ENCODE results near the gene NOX4. TPM values are rescaled to one million over a fixed set of nuclear protein-coding genes. Genes with fewer than 3 reads are reported as not detected.
"Not testable (repeated sequence)": the region's sequence is repeated elsewhere in the genome, so short reads cannot be mapped to it uniquely, and the experiment has no call there.

Gene NOX4
- total RNA-seq, 1 experiment from 2014 or later: 4.9 TPM

DNA sequence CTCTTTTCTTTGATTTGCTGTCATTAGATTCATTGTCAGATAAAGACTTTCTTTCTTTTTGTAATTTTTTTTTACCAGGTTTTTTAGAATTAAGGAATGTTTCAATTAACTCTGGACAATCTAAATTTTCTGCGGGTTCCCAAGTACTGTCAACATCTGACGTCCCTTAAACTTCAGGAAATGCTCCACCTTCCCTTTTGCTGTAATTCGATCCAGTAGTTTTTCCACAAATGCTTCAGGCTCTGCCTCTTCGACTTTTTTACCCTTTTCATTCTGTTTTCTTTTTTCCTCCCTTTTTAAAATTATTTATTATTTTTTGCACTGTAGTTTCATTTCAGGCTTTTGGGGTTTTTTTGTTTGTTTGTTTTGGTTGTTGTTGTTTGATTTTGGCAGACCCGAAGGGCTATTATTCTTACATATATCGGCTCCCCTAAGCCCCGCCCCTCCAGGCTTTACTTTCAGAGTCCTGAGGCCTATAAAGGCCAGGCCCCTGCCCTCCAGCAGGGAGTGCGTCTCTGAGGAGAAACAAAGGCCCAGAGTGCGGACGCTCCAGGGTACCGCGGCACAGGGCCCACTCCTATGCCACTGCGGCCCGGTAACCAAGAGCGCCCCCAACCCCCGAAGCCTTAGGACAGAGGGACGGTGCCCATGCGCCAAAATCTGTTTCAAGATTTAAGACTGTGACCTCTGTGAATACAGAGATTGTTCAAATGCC lies 197.1 kb downstream of the NOX4 start:
- no peaks in the 10 kb centered on the region for H3K27me3 ChIP-seq (replicated peaks)
- H3K4me1 ChIP-seq (replicated peaks): no peaks in the 10 kb centered on the region
- no peaks in the 10 kb centered on the region for H3K36me3 ChIP-seq
- no peak overlapping the region for H3K4me3 ChIP-seq
- H3K9me3 ChIP-seq (replicated peaks): no peaks in the 10 kb centered on the region
- H3K27ac ChIP-seq: no peak overlapping the region
- no peak for DNase-seq (ENCODE audit: low read depth in 1 of 2, low spot score in 2 of 2)

DNA sequence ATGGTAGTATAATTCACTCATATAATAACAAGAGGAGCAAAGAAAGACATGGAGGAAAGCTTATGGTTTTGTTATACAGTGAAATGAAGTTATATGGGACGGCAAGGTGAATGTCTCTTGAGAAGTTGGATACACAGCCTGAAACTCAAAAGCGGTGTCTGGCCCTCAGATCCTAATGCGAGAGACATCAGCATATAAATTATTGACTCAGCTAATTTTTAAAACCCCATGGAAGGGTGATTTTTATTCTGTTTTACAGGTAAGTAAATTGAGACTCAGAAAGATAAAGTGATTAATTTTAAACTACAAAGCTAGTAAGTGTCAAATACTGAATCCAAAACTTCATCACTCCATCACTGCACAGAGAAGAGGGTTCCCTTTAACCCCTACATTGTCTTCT lies 203.2 kb downstream of the NOX4 start:
- DNase-seq (ENCODE audit: low read depth in 1 of 2, low spot score in 2 of 2); H3K9me3 ChIP-seq (replicated peaks); H3K36me3 ChIP-seq; H3K4me3 ChIP-seq; H3K27me3 ChIP-seq (replicated peaks); H3K4me1 ChIP-seq (replicated peaks); H3K27ac ChIP-seq: not testable (repeated sequence)

DNA sequence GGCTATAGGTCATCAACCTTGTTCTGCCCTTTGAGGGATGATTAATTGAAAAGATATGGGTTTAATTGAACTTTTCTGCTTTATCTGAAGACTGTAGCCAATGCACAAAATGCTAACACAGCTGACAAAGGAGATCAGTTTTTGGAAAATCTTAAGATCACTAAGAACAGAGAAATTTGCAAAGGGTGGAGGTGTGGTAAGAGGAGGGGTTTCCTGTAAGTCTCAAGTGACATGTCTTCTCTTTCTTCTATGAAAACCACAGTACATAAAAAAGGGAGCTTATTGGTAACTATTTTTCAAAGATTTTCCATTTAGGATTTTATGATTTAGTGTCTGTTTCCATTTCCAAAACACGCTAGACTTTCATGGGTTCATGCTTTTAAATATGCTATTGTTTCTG lies 204.6 kb downstream of the NOX4 start:
- H3K36me3 ChIP-seq; H3K27ac ChIP-seq; H3K27me3 ChIP-seq (replicated peaks); H3K9me3 ChIP-seq (replicated peaks); H3K4me3 ChIP-seq; H3K4me1 ChIP-seq (replicated peaks); DNase-seq (ENCODE audit: low read depth in 1 of 2, low spot score in 2 of 2): not testable (repeated sequence)

DNA sequence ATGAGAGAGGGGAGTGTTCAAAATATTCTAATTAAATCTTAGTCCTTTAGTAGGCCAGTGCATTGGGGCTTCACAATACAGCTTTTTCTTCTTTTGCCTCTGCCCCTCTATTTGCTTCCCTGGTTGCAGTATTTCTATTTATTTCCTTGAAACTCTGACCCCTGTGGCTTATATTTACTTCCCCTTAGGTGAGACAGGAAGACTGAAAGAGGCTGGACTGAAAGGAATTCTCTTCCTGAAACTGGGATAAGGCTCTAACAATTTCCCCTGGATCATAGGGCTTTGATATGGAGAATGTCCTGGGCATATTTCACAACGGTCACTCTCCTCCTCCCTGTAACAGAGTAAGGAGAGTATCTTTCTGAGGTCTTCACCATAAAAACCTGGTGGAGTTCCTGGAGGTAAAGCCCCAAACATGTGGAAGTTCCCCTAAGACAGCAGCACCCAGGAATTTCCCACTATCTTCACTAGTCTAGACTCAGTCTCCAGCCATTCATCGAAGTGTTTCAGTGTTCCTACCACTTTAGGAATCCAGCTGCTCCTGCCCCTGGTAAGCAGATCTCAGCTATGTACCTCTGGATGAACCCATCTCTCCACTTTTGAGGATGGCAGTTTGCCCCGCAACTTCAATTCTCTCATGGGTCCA lies 210.0 kb downstream of the NOX4 start:
- H3K27ac ChIP-seq; H3K36me3 ChIP-seq; DNase-seq (ENCODE audit: low read depth in 1 of 2, low spot score in 2 of 2); H3K4me1 ChIP-seq (replicated peaks); H3K27me3 ChIP-seq (replicated peaks); H3K4me3 ChIP-seq; H3K9me3 ChIP-seq (replicated peaks): not testable (repeated sequence)

DNA sequence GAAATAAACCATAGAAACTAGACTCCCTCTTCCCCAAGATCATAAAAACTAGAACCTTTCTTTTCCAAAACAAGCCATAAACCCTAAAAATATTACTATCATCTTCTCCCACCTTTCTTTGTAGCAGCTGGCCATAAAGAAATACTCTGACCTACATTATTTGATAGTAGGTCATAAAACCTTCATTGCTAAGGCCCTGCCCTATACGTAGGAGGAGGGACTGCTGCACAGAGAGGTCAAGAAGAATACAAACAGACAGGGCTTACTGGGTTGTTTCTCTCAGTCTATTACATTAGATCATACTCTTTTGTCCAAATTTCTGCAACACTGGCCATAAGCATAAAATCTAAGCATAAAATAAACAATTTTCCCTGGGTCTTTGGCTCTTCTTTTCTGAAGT lies 212.0 kb downstream of the NOX4 start:
- no peak for DNase-seq (ENCODE audit: low read depth in 1 of 2, low spot score in 2 of 2)
- Histone ChIP-seq H3K27me3 (replicated peaks) (no peaks in the 10 kb centered on the region), H3K9me3 (replicated peaks) (no peaks in the 10 kb centered on the region), H3K27ac (no peak overlapping the region), H3K4me3 (no peak overlapping the region), H3K4me1 (replicated peaks) (no peaks in the 10 kb centered on the region), H3K36me3 (no peaks in the 10 kb centered on the region)

DNA sequence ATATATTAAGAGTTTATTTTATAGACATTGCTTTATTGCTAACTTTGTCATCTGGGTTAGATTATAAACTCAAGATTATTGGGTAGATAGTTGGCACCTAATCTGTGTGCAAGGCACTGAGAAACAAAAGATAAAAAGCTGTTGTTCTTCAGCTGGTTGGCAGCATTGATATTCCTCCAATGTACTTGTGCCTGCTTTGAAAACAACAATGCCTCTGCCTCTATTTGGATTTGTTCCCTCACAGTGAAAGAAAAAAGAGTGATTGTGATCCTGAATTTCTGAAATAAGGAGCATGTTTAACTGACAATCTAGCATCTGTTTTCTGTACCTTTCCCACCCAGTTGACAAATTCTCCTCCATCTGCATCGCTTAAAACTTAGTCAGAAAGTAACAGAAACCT lies 215.2 kb downstream of the NOX4 start:
- no peaks in the 10 kb centered on the region for H3K4me1 ChIP-seq (replicated peaks)
- no peaks in the 10 kb centered on the region for H3K9me3 ChIP-seq (replicated peaks)
- no peak overlapping the region for H3K27ac ChIP-seq
- H3K27me3 ChIP-seq (replicated peaks): no peaks in the 10 kb centered on the region
- H3K36me3 ChIP-seq: no peaks in the 10 kb centered on the region
- H3K4me3 ChIP-seq: no peak overlapping the region
- no peak for DNase-seq (ENCODE audit: low read depth in 1 of 2, low spot score in 2 of 2)

Other genes starting within 250 kb of the NOX4 start
- not detected in 2 replicates for gene TRIM77, start 218.9 kb upstream of the NOX4 start, total RNA-seq (2014; rRNA removed; shearing (Covaris generic))